Stimulated activated memory B cell treated with anti-CD40 and anti-IgM and Interleukin-4, amounts not matched to agents 10 μg/mL and 1 μg/mL and 100 μg/mL, for 72 hours (primary cell): Measurements from ENCODE around the gene SGSM1.

Experiments
- ATAC-seq: fragments of 150-1000 bp; cut with Tn5 transposase; 2 replicates; pipeline ENCODE4 v1.10.0; 2021
- H3K27ac Mint-ChIP-seq: one replicate; pipeline ENCODE4 v1.8.0; 2022; ENCODE audit warnings: mild to moderate bottlenecking, mixed read lengths
- H3K27me3 Mint-ChIP-seq: one replicate; pipeline ENCODE4 v1.8.0; 2022; ENCODE audit warnings: mixed read lengths
- H3K36me3 Mint-ChIP-seq: one replicate; pipeline ENCODE4 v1.8.0; 2022; ENCODE audit warnings: mixed read lengths
- H3K4me1 Mint-ChIP-seq: one replicate; pipeline ENCODE4 v1.8.0; 2022; ENCODE audit warnings: mixed read lengths
- H3K4me3 Mint-ChIP-seq: one replicate; pipeline ENCODE4 v1.8.0; 2022; ENCODE audit warnings: mild to moderate bottlenecking, moderate library complexity, mixed read lengths
- H3K9me3 Mint-ChIP-seq: one replicate; pipeline ENCODE4 v1.8.0; 2022; ENCODE audit warnings: mixed read lengths

The SGSM1 gene

GRCh38 chr22:24805790-24806662 lies at the start of gene SGSM1:
TSS of gene SGSM1 (plus strand) at chr22:24806211. CDS start at chr22:24806326, 115 bp downstream.
- H3K4me1 Mint-ChIP-seq: no peaks in the 10 kb centered on the region
- no peak within 1 kb of the TSS for H3K27ac Mint-ChIP-seq
- peaks cover 3% of the 10 kb centered on the region for H3K9me3 Mint-ChIP-seq
- no peaks in the 10 kb centered on the region for H3K36me3 Mint-ChIP-seq
- ATAC-seq: peak; percentile 79
- H3K4me3 Mint-ChIP-seq: peak within 1 kb of the TSS; percentile 55
- H3K27me3 Mint-ChIP-seq: peaks cover 53% of the 10 kb centered on the region

GRCh38 chr22:24758164-24758799 lies 47.7 kb upstream of the SGSM1 start:
- ATAC-seq: no peak
- no peaks in the 10 kb centered on the region for H3K36me3 Mint-ChIP-seq
- no peaks in the 10 kb centered on the region for H3K9me3 Mint-ChIP-seq
- no peaks in the 10 kb centered on the region for H3K4me1 Mint-ChIP-seq
- no peak overlapping the region for H3K27ac Mint-ChIP-seq
- no peak overlapping the region for H3K4me3 Mint-ChIP-seq
- H3K27me3 Mint-ChIP-seq: peaks cover 7% of the 10 kb centered on the region

GRCh38 chr22:24759765-24760164 lies 46.2 kb upstream of the SGSM1 start:
- H3K4me3 Mint-ChIP-seq: no peak overlapping the region
- H3K4me1 Mint-ChIP-seq: no peaks in the 10 kb centered on the region
- no peak for ATAC-seq
- H3K9me3 Mint-ChIP-seq: no peaks in the 10 kb centered on the region
- H3K27me3 Mint-ChIP-seq: peaks cover 11% of the 10 kb centered on the region
- H3K27ac Mint-ChIP-seq: no peak overlapping the region
- no peaks in the 10 kb centered on the region for H3K36me3 Mint-ChIP-seq

- Mint-ChIP-seq H3K9me3 (no peaks in the 10 kb centered on the region), H3K36me3 (no peaks in the 10 kb centered on the region), H3K4me3 (no peak overlapping the region), H3K27me3 (peaks cover 11% of the 10 kb centered on the region), H3K4me1 (no peaks in the 10 kb centered on the region), H3K27ac (no peak overlapping the region)
- no peak for ATAC-seq
Observed at GRCh38 chr22:24760708-24761306, 45.2 kb upstream of the SGSM1 start.

GRCh38 chr22:24761888-24762675 lies 43.9 kb upstream of the SGSM1 start:
- Mint-ChIP-seq H3K27ac (no peak overlapping the region), H3K36me3 (no peaks in the 10 kb centered on the region)
- no peak for ATAC-seq

GRCh38 chr22:24763872-24764485 lies 42.0 kb upstream of the SGSM1 start:
- no peak for ATAC-seq
- Mint-ChIP-seq H3K27me3 (peaks cover 22% of the 10 kb centered on the region), H3K27ac (no peak overlapping the region), H3K9me3 (no peaks in the 10 kb centered on the region), H3K4me3 (no peak overlapping the region), H3K4me1 (no peaks in the 10 kb centered on the region), H3K36me3 (no peaks in the 10 kb centered on the region)

More at GRCh38 chr22:24761888-24762675, 43.9 kb upstream of the SGSM1 start:
- Mint-ChIP-seq H3K4me1 (no peaks in the 10 kb centered on the region), H3K9me3 (no peaks in the 10 kb centered on the region), H3K27me3 (peaks cover 12% of the 10 kb centered on the region), H3K4me3 (no peak overlapping the region)

GRCh38 chr22:24765166-24765565 lies 40.8 kb upstream of the SGSM1 start:
- no peak for ATAC-seq
- no peaks in the 10 kb centered on the region for H3K4me1 Mint-ChIP-seq
- no peak overlapping the region for H3K4me3 Mint-ChIP-seq
- no peaks in the 10 kb centered on the region for H3K36me3 Mint-ChIP-seq
- peaks cover 22% of the 10 kb centered on the region for H3K27me3 Mint-ChIP-seq
- H3K27ac Mint-ChIP-seq: no peak overlapping the region
- H3K9me3 Mint-ChIP-seq: no peaks in the 10 kb centered on the region

- Mint-ChIP-seq H3K9me3 (no peaks in the 10 kb centered on the region), H3K36me3 (no peaks in the 10 kb centered on the region)
Observed at GRCh38 chr22:24768537-24769374, 37.3 kb upstream of the SGSM1 start.

GRCh38 chr22:24772493-24773220 lies 33.4 kb upstream of the SGSM1 start:
- H3K4me1 Mint-ChIP-seq: no peaks in the 10 kb centered on the region
- no peaks in the 10 kb centered on the region for H3K9me3 Mint-ChIP-seq
- H3K4me3 Mint-ChIP-seq: no peak overlapping the region
- ATAC-seq: no peak
- H3K36me3 Mint-ChIP-seq: no peaks in the 10 kb centered on the region
- H3K27me3 Mint-ChIP-seq: peaks cover 46% of the 10 kb centered on the region
- no peak overlapping the region for H3K27ac Mint-ChIP-seq

More at GRCh38 chr22:24768537-24769374, 37.3 kb upstream of the SGSM1 start:
- no peak overlapping the region for H3K27ac Mint-ChIP-seq
- no peaks in the 10 kb centered on the region for H3K4me1 Mint-ChIP-seq
- peaks cover 35% of the 10 kb centered on the region for H3K27me3 Mint-ChIP-seq
- H3K4me3 Mint-ChIP-seq: no peak overlapping the region
- ATAC-seq: no peak

- Mint-ChIP-seq H3K36me3 (no peaks in the 10 kb centered on the region), H3K4me1 (no peaks in the 10 kb centered on the region)
Observed at GRCh38 chr22:24775769-24776492, 30.1 kb upstream of the SGSM1 start.

GRCh38 chr22:24776525-24776924 lies 29.5 kb upstream of the SGSM1 start:
- Mint-ChIP-seq H3K27me3 (peaks cover 54% of the 10 kb centered on the region), H3K4me3 (no peak overlapping the region), H3K9me3 (no peaks in the 10 kb centered on the region), H3K27ac (no peak overlapping the region), H3K36me3 (no peaks in the 10 kb centered on the region), H3K4me1 (no peaks in the 10 kb centered on the region)
- no peak for ATAC-seq

More at GRCh38 chr22:24775769-24776492, 30.1 kb upstream of the SGSM1 start:
- H3K27ac Mint-ChIP-seq: no peak overlapping the region
- no peaks in the 10 kb centered on the region for H3K9me3 Mint-ChIP-seq
- ATAC-seq: no peak
- no peak overlapping the region for H3K4me3 Mint-ChIP-seq
- peaks cover 54% of the 10 kb centered on the region for H3K27me3 Mint-ChIP-seq

GRCh38 chr22:24789516-24789915 lies 16.5 kb upstream of the SGSM1 start:
- Mint-ChIP-seq H3K36me3 (no peaks in the 10 kb centered on the region), H3K27me3 (peaks cover 19% of the 10 kb centered on the region), H3K27ac (no peak overlapping the region), H3K9me3 (no peaks in the 10 kb centered on the region), H3K4me3 (no peak overlapping the region), H3K4me1 (no peaks in the 10 kb centered on the region)
- no peak for ATAC-seq

- no peaks in the 10 kb centered on the region for H3K36me3 Mint-ChIP-seq
- no peak overlapping the region for H3K4me3 Mint-ChIP-seq
- ATAC-seq: no peak
- H3K9me3 Mint-ChIP-seq: no peaks in the 10 kb centered on the region
- H3K27ac Mint-ChIP-seq: no peak overlapping the region
- no peaks in the 10 kb centered on the region for H3K4me1 Mint-ChIP-seq
- H3K27me3 Mint-ChIP-seq: peaks cover 18% of the 10 kb centered on the region
Observed at GRCh38 chr22:24791362-24791761, 14.6 kb upstream of the SGSM1 start.
